AG04450 (cell line): Measurements from ENCODE around the gene CFAP54. TPM values are rescaled to one million over a fixed set of nuclear protein-coding genes. Genes with fewer than 3 reads are reported as not detected.

Experiments
- CTCF ChIA-PET: fragments of 300-600, 350-600 bp; formaldehyde crosslinking; extraction: SDS; loops from one replicate; lab custom pipeline; 2022; ENCODE audit warnings: antibody characterized with exemption, inconsistent platforms; lab: Charles Lee
- POLR2A ChIA-PET: fragments of 350-600 bp; formaldehyde crosslinking; extraction: SDS; loops from one replicate; lab custom pipeline; 2021; ENCODE audit warnings: antibody characterized with exemption, inconsistent platforms; lab: Yijun Ruan, JAX
- DNase-seq: peaks from one replicate; pipeline ENCODE4 v3.0.0-alpha.2; 2011; ENCODE audit warnings: low read depth, low spot score
- H3K27ac ChIP-seq: one replicate; pipeline ENCODE4 v1.5.1; 2012; ENCODE audit warnings: low read depth, low read length, control low read depth
- H3K27me3 ChIP-seq: one replicate; pipeline ENCODE4 v1.6.0; 2012; ENCODE audit warnings: low read length; ENCODE audit not compliant: control insufficient read depth, insufficient read depth
- H3K4me3 ChIP-seq: 2 replicates; pipeline ENCODE4 v1.5.1; 2011; ENCODE audit warnings: mild to moderate bottlenecking, low read depth, low read length, control low read depth
- H3K9me3 ChIP-seq: 2 replicates; pipeline ENCODE4 v1.5.1; 2012; ENCODE audit warnings: low read length; ENCODE audit not compliant: control insufficient read depth, insufficient read depth
- CTCF ChIP-seq: IDR thresholded peaks from 2 replicates; pipeline ENCODE4 v1.5.1; 2011; ENCODE audit warnings: low read depth, low read length, control low read depth, inconsistent platforms
- polyA plus RNA-seq: library from polyadenylated mRNA; depleted of rRNA; stranded (reverse); fragments of >200 nt; gene quantifications from 2 replicates; pipeline ENCODE4 v1.2.3, GENCODE V29; 2011

Gene CFAP54
- polyA plus RNA-seq, 1 experiment, result 0.82 TPM

DNA sequence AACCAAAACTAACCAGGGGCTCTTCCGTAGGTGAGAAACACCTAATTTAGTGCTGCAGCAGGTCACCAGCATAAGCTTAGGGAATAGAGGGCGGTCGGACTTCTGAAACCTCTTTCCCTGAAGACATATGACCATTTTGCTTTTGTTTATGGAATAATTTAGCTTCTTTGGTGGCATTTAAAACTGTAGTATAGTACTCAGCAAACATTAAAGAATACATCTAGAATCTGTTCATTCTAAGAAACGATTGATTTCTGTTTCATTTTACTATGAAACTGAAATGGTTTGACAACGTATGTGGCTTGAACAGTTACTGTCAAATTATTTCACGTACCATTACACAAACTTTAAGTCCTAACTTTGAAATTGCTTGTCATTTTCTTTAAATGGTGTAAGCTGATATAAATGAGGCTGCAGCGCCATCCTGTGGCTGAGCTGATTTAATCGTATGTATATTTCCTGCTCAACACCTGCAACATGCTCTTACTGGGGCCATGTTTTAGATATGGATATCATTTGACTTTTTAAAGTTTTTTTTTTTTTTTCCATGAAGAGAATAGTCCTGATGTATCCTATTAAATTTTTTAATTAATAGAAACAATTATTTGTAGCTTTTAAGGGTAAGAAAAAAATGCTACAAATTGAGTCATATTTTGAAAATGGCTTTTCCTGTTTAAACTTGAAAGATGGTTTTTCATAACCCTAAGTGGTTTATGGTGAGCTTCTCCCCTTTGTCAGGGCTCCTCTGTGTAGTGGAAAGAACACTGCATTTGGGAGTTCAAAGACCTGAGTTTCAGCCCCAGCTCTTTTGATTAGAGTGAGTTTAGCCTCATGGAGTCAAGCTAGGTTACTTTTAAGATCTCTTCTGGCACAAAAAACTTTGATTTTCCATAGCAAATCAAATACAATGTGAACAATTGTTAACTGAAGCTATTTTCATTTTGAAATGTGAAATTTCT, 27.4 kb downstream of the CFAP54 start:
- CTCF ChIA-PET, result interaction anchor here (0.5 to 5.0 kb wide), 86 partner anchors 9 to 1403 kb away, joined by 3 to 59 read pairs (median 4); partner anchors contain the start of genes CDK17, CFAP54 and LTA4H

GRCh38 chr12:96520767-96521166, 31.4 kb downstream of the CFAP54 start:
- DNase-seq, result no peak
- CTCF ChIA-PET, result interaction anchor here (1.0 to 2.2 kb wide), 4 partner anchors 32 to 459 kb away, joined by 5 to 8 read pairs (median 6); partner anchors contain the start of genes CDK17 and CFAP54
- Histone ChIP-seq H3K9me3 (no peaks in the 10 kb centered on the region), H3K27me3 (no peaks in the 10 kb centered on the region), H3K4me3 (no peak overlapping the region), H3K27ac (no peak overlapping the region)
- POLR2A ChIA-PET, result no interaction called here
- no peak for TF ChIP-seq CTCF

More for the DNA sequence above, 27.4 kb downstream of the CFAP54 start:
- no peaks in the 10 kb centered on the region for H3K9me3 ChIP-seq
- no peak overlapping the region for H3K4me3 ChIP-seq
- H3K27ac ChIP-seq, result no peak overlapping the region
- TF ChIP-seq CTCF, result peak; percentile 53
- POLR2A ChIA-PET, result interaction anchor here (0.6 to 1.0 kb wide), 5 partner anchors 111 to 595 kb away, joined by 3 to 7 read pairs (median 6); partner anchors contain the start of gene CDK17
- peak; percentile 65 for DNase-seq
- H3K27me3 ChIP-seq, result no peaks in the 10 kb centered on the region

DNA sequence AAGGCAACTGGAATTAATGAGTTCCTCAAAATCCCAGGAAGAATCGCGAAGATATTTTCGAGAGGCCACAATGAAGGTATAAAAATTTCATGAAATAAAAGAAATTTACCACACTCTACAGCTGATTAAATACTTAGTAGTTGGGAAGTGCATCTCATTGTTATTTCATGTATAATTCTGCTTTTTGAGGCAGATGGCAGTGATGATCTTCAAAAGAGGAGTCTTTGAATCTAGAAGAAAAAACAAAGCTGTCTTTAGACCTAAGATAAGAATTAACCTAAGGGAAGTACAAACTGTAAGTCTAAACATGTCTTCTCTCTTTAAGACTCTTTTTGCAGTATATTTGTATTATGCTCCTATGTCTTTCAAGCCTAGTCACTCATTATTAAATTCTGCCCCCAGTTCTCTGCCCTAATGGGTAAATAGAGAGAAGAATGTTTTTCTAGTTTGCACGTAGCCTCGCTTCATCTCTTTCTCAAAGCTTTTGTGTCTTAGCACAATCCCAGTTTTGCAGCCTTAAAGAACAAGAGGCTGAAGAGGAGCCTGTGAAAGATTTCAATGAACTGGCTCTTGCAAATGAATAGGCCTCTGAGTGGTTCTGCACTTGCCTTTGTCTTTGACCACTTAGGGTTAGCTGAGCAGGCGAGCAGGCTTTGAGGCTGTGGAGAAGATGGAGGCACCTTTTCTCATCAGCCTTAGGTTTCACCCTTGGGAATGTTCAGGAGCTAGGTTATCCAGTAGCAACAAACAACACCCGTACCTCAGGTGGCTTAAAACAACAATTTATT, 32.7 kb downstream of the CFAP54 start:
- no peak for DNase-seq
- no peaks in the 10 kb centered on the region for H3K27me3 ChIP-seq
- no peaks in the 10 kb centered on the region for H3K9me3 ChIP-seq
- POLR2A ChIA-PET, result no interaction called here
- TF ChIP-seq CTCF, result no peak
- H3K27ac ChIP-seq, result no peak overlapping the region
- H3K4me3 ChIP-seq, result no peak overlapping the region
- CTCF ChIA-PET, result interaction anchor here (0.6 kb wide), 2 partner anchors 304 to 679 kb away, joined by 3 read pairs; no protein-coding TSS in a partner anchor

- H3K27ac ChIP-seq, result no peak overlapping the region
- TF ChIP-seq CTCF, result no peak
- no peaks in the 10 kb centered on the region for H3K27me3 ChIP-seq
- POLR2A ChIA-PET, result no interaction called here
- CTCF ChIA-PET, result interaction anchor here (0.6 kb wide), 1 partner anchor 680 kb away, joined by 3 read pairs; no protein-coding TSS in a partner anchor
- no peaks in the 10 kb centered on the region for H3K9me3 ChIP-seq
- no peak for DNase-seq
- no peak overlapping the region for H3K4me3 ChIP-seq
Observed at GRCh38 chr12:96522690-96523089, 33.3 kb downstream of the CFAP54 start.
